GM19025 (cell line): ENCODE data around the gene P2RX3.

ENCODE experiments used
- ATAC-seq: cut with Tn5 transposase; IDR thresholded peaks from one replicate; pipeline ENCODE4 v1.9.1; 2021; ENCODE audit warnings: mild to moderate bottlenecking, low read depth, moderate library complexity; ENCODE audit not compliant: unreplicated experiment

The P2RX3 gene

GRCh38 chr11:57368106-57368844 is 30.1 kb downstream of the P2RX3 start:
- ATAC-seq, result no peak

DNA sequence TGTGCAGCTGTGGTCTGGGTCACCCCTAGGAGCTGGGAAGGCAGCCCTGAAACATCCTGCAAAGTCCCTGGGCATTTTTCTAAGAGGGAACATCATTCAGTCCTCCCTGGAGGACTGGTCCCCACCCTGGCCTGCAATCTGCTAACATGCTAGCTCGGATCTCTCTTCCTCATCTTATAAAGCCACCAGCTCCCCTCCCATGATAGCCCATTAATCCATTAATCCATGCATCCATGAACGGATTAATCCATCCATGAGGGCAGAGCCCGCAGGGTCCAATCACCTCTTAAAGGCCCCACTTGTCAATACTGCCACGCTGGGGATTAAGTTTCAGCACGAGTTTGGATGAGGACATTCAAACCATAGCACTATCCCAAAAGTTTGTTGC is 30.7 kb downstream of the P2RX3 start:
- no peak for ATAC-seq

DNA sequence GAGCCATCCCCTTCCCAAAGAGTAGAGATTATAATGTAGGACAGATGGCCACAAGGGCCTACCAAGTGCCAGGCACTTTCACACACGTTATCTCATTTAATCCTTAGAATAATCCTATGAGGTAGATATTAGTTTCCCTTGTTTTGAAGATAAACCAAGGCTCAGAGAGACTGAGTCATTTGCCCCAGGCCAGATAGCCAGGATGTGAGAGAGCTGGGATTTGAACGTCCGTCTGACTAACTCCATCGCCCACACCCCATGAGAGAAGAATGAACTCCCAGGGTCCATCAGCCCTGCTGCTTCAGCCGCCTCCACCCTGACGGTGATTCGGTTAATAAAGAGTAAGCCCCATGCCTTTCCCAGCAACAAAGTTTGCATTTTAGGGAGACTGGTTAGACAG is 32.1 kb downstream of the P2RX3 start:
- ATAC-seq, result no peak

- no peak for ATAC-seq
Measured at GRCh38 chr11:57370941-57371340, 32.8 kb downstream of the P2RX3 start.

DNA sequence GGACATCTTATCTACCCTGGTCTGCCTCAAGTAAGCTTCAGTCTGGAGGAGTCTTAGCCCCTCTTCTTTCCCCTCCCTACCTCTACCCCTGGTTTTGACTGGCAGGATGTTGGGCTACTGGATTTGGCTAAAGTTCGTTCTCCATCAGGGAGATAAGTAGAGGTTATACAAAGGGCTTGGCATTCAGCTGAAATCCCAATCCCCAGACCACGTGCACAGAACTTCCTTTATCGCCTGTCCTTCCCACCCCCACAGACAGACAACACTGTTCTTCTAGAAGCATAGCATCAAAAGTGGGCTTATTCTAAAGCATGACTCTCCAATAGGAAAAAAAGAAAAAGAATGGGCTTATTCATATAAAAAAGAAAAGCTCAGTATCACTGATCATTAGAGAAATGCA is 35.0 kb downstream of the P2RX3 start:
- no peak for ATAC-seq

DNA sequence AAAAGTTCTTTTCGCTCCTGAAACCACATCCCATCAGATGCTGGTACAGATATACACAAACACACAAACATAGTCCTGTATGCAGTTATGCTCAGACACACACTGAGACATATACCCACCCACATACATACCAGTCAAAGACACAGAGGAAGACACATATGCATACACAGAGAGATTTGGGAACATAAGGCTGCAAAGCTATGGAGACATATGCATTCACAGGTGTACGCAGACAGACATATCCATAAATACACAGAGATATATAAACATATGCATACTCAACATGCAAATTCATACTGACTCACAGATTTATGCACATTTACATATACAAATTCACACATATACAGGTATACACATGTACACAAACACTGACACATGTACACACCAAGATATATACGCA is 36.8 kb downstream of the P2RX3 start:
- ATAC-seq, result no peak

GRCh38 chr11:57375490-57375889 is 37.3 kb downstream of the P2RX3 start:
- no peak for ATAC-seq

GRCh38 chr11:57376095-57377090 is 38.2 kb downstream of the P2RX3 start:
- no peak for ATAC-seq

DNA sequence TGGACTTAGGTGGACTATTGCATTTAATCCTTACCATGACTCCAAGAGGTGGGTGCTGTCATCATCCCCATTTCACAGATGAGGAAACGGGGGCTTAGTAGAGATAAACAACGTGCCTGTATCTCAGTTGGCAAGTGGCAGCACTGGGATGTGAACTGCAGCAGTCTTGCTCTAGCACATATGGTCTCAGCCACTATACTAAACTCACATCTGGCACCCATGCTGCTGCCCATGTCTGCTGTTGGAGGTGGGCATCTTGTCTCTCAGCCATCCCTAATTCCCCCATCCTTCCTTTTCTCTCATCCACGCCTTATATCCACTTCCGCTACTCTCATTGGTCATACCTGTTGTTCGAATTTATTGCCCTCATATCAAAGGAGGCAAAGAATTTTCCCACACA is 39.0 kb downstream of the P2RX3 start:
- ATAC-seq, result no peak

- ATAC-seq, result no peak
Measured at GRCh38 chr11:57378186-57378585, 40.0 kb downstream of the P2RX3 start.

DNA sequence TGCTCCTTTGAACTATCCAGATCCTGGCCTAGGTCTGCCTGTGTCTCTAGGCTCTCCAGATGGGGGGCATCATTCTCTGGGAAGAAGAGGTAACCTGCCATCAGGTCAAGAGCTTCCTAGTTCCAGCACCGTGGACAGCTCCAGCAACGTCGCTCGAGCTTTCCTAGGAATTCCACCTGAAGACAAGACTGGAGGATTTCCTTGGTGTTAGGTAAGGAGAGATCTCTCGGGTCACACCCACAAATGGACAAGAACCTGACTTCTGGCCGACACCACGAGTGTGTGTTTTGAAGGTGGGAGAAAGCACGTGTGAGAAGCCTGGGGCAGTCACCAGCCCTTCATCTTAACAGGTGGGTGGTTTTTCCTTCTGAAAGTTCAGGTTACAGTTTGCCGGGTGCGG is 41.6 kb downstream of the P2RX3 start:
- ATAC-seq, result no peak

GRCh38 chr11:57380975-57381374 is 42.8 kb downstream of the P2RX3 start, which contains the start of gene PRG3:
Gene PRG3 (minus strand): TSS chr11:57381150. CDS start chr11:57380708, 442 bp downstream.
- ATAC-seq, result no peak

DNA sequence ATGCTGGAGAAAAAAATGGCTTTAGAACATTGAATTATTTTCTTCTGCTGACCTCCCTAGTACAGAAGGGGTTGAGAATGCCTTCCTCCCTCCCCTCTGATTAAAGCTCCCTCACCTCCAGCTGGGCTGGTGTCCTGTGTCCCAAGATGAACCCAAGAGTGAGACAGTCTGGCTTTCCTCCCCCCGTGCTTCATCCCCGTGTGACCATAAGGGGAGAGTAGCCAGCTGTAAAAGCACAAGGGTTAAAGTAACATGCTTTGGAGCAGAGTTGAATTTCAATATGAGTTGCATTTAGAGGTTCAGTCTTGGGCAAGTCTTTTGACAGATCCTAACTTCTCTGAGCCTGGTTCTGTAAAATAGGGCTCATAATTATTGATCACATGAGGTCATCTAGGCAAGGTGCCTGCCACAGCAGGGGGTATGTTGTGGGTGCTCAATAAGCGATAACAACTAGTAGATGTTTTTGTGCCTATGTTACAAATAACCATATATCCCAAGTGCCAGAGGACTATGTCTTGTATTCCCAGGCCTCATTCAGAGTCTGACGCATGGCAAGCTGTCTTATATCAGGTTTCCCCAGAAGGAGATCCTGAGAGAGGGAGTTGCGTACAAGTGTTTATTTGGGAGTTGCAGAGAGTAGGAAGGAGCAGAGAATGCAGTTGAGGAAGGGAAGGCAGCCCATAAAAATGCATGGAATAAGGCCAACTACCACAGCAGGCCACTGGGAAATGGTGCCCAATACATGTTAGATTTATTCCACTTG is 48.2 kb downstream of the P2RX3 start:
- no peak for ATAC-seq

DNA sequence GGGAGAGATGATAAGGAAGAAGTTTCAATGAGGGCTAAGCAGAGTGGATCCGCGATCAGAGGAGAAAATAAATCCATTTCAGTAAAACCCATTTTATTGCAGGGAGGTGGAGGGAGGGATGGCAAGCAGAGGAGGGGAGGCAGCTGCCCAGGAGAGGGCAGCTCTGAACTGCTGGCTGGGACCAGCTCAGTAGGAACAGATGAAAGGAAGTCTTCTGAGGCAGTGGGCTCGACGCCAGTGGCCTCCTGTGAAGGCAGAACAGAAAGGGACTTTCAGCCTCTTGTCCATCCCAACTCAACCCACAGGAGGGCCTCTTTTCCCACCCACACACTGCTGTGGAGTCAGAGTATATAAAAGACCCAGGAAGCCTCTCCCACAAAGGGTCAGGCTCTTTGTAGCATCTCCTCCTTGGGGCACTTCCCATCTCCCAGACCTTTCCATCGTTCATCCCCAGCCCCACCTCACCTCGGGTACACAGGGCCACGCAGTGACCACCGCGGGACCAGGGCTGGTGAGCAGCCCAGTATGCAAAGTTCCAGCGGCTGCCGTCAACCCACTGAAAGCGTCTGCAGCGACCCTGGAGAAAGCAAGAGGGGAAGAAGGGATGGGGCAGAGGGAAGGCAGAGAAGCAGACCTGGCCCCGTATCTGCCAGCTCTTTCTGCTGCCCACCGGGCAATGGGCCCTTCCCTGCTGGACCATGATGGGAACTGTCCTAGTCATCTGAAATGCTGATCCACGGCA is 49.3 kb downstream of the P2RX3 start:
- no peak for ATAC-seq

- ATAC-seq, result no peak
Measured at GRCh38 chr11:57390535-57390934, 52.4 kb downstream of the P2RX3 start, which contains the start of gene PRG2. Gene PRG2 (minus strand): TSS chr11:57390650. CDS start chr11:57389944, 706 bp downstream.

GRCh38 chr11:57391111-57391510 is 53.0 kb downstream of the P2RX3 start:
- ATAC-seq, result no peak

DNA sequence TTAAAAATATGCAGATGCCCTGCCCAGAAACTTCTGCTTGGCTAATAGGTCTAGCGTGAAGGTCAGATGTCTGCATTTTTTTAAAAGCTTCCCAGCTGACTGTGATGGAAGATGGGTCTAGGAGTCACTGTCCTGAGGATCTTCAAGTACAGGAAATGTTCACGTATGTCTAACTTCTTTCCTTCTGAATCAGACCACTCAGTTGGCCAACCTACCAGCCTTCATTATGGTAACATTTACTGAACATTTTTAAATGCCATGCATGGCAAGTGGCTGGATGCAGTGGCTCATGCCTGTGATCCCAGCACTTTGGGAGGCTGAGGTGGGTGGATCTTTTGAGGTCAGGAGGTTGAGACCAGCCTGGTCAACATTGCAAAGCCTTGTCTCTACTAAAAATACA is 53.4 kb downstream of the P2RX3 start:
- no peak for ATAC-seq

DNA sequence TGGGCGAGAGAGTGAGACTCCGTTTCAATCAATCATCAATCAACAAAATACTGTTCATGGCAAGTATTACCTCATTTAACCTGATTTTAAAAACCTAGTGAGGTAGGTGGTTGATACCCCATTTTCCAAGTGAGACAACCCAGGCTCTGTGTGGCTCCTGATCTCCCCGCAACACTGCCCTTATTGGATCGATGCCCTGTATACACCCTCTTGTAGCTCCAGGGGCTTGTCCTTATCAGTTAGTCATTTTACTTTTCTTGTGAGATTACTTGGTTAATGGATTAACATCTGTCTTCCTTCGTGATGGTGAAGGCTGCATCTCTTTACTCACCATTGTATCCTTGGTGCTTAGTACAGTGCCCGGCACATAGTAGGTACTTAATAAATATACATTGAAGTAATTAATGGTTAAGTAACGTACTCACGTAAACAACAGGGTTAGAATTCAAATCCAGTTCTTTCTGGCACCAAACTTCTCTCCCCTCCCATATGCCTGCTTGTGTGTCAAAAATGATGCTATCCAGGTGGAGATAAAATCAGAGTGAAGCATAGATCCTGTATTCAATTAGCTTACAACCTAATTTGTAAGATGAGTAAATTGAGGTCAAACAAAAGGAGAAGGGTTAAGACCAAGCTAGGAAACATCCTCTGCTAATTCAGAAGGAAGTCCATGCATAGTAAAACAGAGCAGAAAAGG is 54.1 kb downstream of the P2RX3 start:
- no peak for ATAC-seq

GRCh38 chr11:57392763-57393105 is 54.6 kb downstream of the P2RX3 start:
- ATAC-seq, result no peak
